Measurements from ENCODE around the gene INPP5E. TPM values are rescaled to one million over a fixed set of nuclear protein-coding genes. Genes with fewer than 3 reads are reported as not detected.
A peak's percentile ranks its signal among the peaks of the same experiment; 100 is the strongest.

Gene INPP5E
- total RNA-seq, 1 donor: 8.2 TPM

GRCh38 chr9:136419092-136419420 lies 20.6 kb downstream of the INPP5E start:
- DNase-seq (ENCODE audit: low read depth): no peak
- no peak for TF ChIP-seq CTCF (IDR thresholded peaks at IDR 0.05; ENCODE audit: insufficient read depth, low read depth, low read length)
- no peak overlapping the region for H3K4me3 ChIP-seq (ENCODE audit: low read depth, low read length)

DNA sequence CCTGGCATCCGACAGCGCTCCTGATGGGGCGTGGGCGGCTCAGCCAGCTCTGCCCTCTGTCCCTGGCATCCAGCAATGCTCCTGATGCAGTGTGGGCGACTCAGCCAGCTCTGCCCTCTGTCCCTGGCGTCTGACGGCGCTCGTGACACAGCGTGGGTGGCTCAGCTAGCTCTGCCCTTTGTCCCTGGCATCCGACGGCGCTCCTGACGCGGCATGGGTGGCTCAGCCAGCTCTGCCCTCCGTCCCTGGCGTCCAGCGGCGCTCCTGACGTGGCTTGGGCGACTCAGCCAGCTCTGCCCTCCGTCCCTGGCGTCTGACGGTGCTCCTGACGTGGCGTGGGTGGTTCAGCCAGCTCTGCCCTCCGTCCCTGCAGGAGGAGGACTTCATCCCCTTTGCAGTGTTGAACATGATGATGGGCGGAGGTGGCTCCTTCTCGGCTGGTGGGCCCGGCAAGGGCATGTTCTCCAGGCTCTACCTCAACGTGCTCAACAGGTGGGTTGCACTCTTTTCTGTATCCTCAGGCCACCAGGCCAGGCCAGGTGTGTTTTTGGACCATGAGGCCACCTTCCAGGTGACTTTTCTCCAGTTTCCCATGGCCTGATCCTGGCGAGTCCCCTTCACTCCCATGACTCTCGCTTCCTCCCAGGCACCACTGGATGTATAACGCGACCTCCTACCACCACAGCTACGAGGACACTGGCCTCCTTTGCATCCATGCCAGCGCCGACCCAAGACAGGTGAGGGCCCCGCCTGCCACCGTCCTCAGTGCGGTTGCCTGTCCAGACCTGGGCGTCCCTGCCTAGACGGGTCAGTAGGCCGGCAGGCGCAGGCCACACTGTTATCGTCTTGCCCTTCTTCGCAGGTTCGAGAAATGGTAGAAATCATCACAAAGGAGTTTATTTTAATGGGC lies 21.2 kb downstream of the INPP5E start:
- no peak overlapping the region for H3K4me3 ChIP-seq (ENCODE audit: low read depth, low read length)
- TF ChIP-seq CTCF (IDR thresholded peaks at IDR 0.05; ENCODE audit: insufficient read depth, low read depth, low read length): no peak
- DNase-seq (ENCODE audit: low read depth): no peak

DNA sequence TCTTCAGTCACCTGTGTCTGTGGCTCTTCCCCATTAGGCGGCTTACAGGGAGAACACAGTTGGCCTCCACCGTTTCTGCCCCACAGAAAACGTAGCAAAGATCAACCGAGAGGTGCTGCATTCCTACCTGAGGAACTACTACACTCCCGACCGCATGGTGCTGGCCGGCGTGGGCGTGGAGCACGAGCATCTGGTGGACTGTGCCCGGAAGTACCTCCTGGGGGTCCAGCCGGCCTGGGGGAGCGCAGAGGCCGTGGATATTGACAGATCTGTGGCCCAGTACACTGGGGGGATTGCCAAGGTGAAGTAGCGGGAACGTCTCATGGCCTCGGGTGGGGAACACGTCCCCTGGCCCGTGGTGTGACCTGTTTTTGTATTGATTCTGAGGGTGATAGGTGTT lies 22.7 kb downstream of the INPP5E start:
- H3K4me3 ChIP-seq (ENCODE audit: low read depth, low read length): no peak overlapping the region
- no peak for TF ChIP-seq CTCF (IDR thresholded peaks at IDR 0.05; ENCODE audit: insufficient read depth, low read depth, low read length)
- DNase-seq (ENCODE audit: low read depth): no peak

GRCh38 chr9:136416427-136416826 lies 23.2 kb downstream of the INPP5E start:
- no peak overlapping the region for H3K4me3 ChIP-seq (ENCODE audit: low read depth, low read length)
- no peak for TF ChIP-seq CTCF (IDR thresholded peaks at IDR 0.05; ENCODE audit: insufficient read depth, low read depth, low read length)
- DNase-seq (ENCODE audit: low read depth): no peak

- no peak overlapping the region for H3K4me3 ChIP-seq (ENCODE audit: low read depth, low read length)
- no peak for DNase-seq (ENCODE audit: low read depth)
- TF ChIP-seq CTCF (IDR thresholded peaks at IDR 0.05; ENCODE audit: insufficient read depth, low read depth, low read length): no peak
Observed at GRCh38 chr9:136412962-136413361, 26.7 kb downstream of the INPP5E start.

DNA sequence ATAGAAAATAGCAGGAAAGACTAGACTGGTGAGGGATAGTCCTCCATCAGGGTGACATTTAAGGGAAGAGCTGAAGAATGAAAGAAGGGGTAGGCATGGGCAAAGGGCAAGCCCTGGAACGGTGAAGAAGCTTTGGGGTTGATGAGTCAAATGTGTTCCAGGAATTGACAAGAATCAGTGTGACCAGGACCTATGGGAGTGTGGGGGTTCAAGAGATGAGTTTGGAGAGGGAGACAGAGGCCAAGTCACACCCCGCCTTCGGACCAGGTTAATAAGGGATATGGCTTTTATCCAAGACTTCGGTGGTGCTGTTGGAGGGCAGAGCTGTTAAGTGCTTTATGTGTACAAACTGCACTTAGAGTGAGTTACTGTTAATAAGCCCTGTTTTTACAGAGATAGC lies 28.3 kb downstream of the INPP5E start:
- peak overlapping the region; percentile 98 for H3K4me3 ChIP-seq (ENCODE audit: low read depth, low read length)
- no peak for TF ChIP-seq CTCF (IDR thresholded peaks at IDR 0.05; ENCODE audit: insufficient read depth, low read depth, low read length)
- DNase-seq (ENCODE audit: low read depth): no peak

Data from fibroblast of villous mesenchyme (primary cell).